MM.1S (cell line): ENCODE measurements around the gene PPP2R2C.

Experiments
- CTCF ChIP-seq: fragments of 300-600 bp; sonication (generic); IDR thresholded peaks from 2 replicates; pipeline ENCODE4 v1.5.1; 2016; ENCODE audit warnings: antibody characterized with exemption, low read length, mixed read lengths
- EZH2 ChIP-seq: fragments of 300-600 bp; sonication (generic); optimal IDR thresholded peaks from 2 replicates; pipeline ENCODE3; 2017; ENCODE audit warnings: low read depth, mild to moderate bottlenecking, antibody characterized with exemption, low read length, mixed read lengths

GRCh38 chr4:6499238-6499600 is 26.8 kb upstream of the PPP2R2C start:
- TF ChIP-seq EZH2 (no peak), CTCF (no peak)
